ENCODE data around the gene ICE2. TPM values are rescaled to one million over a fixed set of nuclear protein-coding genes. Genes with fewer than 3 reads are reported as not detected.

The ICE2 gene
- 55.7 TPM for total RNA-seq

GRCh38 chr15:60478566-60479360 lies at the start of gene ICE2:
ICE2 (minus strand) TSS chr15:60479142; CDS start chr15:60477977, 1,165 bp downstream.
- DNase-seq = peak; percentile 92

GRCh38 chr15:60528530-60528929 lies 49.6 kb upstream of the ICE2 start:
- DNase-seq = no peak

- DNase-seq = no peak
Observed at GRCh38 chr15:60527456-60527855, 48.5 kb upstream of the ICE2 start.

- DNase-seq = no peak
Observed at GRCh38 chr15:60526127-60526616, 47.2 kb upstream of the ICE2 start.

GRCh38 chr15:60525341-60526039 lies 46.5 kb upstream of the ICE2 start:
- DNase-seq = no peak

- no peak for DNase-seq
Observed at GRCh38 chr15:60523056-60523455, 44.1 kb upstream of the ICE2 start.

DNA sequence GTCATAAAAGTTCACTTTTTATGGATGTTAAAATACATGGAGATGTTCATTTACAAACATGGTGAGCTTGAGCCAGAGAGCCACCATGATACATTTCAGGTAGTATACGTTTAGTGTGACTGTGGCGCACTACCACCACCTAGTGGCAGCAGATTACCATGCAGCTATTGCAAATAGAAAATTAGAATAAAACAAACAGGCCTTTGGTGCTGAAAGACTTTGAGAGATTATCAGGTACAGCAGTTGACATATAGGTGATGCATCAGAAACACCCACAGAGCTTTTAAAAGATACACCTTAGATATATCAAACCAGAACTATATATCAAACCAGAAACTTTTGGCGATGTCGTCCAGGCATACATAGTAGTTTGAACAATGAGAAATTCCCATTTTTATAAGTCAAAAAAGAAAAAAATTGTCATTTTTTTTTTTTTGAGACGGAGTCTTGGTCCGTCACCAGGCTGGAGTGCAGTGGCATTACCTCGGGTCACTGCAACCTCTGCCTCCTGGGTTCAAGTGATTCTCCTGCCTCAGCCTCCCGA lies 42.0 kb upstream of the ICE2 start:
- no peak for DNase-seq

DNA sequence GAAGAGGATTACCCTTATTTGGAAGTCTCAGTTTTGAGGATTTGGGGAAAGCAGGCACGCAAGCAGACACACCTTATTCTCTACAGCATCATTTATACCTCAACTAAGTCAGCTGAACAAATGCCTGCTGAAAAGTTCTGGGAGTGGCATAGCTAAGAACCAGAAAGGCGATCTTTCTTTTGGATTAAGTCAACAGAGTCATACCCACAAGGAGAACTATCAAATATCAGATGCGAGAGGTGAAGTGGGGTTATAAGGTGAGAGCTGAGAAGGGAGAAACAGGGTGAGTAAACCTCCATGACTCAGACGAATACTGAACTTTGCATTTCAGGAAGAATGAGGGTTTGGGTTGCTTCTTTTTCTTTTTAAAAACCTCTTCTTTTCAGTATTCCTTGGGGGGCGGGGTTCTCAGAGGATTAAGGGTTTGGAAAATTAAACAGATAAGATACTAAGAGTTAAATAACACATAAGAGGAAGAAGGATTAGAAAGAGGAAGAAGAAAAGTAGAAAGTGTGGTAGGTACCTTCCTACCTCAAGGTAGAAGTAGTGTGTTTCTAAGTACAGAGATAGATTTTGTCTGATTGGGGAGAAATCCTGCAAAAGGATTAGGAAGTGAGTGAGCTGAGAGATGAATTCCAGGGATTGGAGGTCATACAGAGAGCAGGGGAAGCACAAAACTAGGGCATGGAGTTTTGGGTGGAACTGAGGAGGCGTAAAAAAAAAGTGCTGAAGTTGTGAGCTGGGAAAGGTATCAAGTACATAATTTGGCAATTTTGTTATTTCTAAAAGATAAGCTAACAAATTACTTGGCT lies 41.3 kb upstream of the ICE2 start:
- no peak for DNase-seq

- no peak for DNase-seq
Observed at GRCh38 chr15:60519218-60519617, 40.3 kb upstream of the ICE2 start.

DNA sequence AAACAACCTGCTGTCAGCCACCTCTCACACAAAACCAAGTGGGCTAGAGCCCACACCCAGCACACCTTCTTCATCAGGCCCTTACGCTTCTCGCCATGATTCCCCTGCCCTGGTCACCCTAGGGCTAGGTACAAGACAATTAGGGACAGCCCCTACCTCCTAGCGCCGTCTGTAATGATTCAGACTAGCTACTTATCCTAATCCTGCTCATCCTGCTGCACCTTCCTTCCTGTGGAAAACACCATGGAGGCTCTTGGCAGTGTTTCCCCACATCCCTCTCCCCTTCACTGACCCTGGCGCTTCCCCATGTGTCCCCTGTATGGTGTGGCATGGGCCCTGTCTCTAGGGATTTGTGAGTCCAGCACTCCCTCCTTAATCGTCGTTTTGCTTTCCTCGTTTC lies 39.6 kb upstream of the ICE2 start:
- DNase-seq = no peak

GRCh38 chr15:60514261-60514881 lies 35.4 kb upstream of the ICE2 start:
- DNase-seq = no peak

DNA sequence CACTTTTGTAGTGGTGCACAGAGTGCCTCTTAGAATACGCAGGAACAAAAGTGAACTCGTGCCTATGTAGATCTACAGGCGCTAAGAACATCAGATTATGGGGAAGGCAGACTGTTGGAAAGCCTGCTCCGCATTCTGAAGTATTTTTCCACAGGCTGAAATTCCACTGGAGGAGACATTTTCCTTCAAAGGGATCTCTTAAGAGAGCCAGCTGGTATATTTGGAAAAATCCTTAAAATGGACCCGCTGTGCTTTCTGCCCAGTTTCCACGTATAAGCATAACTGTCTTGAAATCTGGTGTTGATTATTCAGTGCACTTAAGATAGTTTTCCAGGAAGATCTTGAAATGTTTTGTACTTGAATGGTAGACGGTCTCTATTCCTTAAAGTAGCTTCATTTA lies 34.7 kb upstream of the ICE2 start:
- no peak for DNase-seq

- no peak for DNase-seq
Observed at GRCh38 chr15:60512937-60513336, 34.0 kb upstream of the ICE2 start.

DNA sequence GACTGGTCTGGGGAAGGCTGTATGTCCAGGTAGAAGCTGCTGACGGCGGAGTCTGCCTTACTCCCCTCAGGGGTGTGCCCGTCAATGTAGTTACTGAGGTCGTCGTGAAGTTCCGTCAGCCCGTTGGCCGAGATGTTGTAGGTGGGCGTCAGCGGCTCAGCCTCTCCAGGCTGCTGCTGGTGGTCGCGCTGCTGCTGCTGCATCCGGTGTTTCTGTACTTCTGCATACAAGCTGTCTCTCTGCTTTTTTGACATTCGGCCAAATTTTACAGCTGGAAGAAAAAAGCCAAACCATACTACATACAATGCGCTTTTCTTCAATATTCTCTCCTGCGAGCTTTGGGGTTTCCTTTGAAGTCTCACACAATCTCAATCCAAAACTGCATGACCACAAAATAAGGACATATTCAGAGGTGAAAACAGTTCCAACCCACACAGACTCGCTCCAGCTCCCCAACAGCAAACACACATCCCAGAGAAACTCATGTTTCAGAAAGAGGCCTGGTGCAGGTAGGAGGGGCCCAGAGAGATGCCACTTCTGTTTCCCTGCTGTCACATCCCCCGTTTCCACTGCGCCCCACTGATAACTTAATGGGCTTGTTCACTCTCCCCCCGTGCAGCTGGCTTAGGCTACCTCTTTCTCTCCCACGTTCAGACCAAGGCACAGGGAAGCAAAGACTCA lies 32.5 kb upstream of the ICE2 start:
- no peak for DNase-seq

GRCh38 chr15:60510006-60510405 lies 31.1 kb upstream of the ICE2 start:
- no peak for DNase-seq

- no peak for DNase-seq
Observed at GRCh38 chr15:60509470-60509869, 30.5 kb upstream of the ICE2 start.

- DNase-seq = no peak
Observed at GRCh38 chr15:60508442-60508841, 29.5 kb upstream of the ICE2 start.

DNA sequence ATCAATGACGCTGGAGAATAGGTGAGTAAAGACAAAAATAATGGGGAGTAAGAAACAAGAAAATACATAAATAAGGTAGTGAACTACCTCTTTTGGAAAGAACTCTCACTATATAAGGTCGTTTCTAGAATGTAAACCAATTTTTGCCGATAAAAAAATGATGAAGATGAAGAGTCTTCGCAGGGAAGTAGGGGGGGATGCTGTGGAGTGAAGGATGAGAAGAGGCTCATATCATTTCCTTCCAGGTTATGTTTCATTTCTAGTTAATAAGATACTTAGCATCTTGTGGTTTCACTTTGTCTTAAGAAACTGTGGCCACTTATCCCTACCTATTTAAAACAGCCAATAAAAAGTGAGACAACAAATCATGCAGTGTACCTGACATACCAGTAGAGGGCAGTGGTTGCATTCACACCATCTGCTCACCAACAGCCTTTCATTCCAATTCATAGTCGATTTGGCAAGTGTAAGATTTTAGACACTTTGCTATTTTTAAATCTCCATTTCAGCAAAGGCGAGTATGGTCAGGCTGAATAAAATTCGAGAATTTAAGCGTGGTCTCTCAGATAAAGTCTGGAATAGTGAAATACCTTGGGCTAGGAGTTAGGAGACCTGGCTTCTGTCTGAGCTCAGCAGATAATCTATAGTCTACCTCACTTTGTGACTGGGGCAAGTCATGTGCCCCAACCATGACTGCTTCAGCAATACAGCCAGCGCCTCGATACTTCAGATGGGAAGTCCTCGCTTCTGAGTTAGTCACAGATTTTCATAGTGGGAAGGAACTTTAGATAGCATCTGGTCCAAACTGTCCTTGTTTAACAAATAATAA lies 28.9 kb upstream of the ICE2 start:
- peak; percentile 7 for DNase-seq

DNA sequence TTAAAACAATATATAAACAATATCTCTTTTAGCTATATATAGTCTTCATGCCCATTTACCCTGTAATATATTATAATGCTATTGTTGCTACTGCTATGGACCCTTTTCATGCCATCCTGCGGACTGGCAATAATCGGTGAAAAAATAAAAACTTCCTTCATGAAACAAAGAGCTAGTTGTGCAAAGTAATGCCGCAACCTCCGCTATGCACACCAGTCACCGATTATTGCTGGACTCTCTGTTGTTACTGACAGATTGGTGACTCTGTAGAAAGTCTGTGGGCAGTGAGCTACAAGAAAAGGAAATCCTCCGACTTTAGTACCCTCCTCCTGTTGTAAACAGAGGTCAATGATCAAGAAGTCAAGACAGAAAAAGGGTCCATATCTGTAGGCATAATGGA lies 17.9 kb upstream of the ICE2 start:
- no peak for DNase-seq

DNA sequence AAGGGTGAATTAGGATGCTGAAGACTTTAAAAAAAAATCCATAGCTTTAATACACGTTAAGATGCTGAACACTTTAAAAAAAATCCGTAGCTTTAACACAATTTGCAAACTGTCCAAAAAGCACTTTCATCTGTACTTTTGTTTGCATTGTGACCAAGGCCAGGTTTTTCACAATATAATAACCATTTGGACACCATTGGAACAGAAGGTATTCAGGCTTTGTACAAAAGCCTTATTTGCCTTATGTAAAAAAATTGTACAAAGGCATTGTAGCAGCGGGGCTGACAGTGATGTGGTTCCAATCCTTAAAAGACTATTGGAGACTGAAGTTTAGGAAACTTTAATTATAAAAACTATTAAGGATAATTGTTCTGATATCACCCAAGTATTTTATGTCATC lies 15.2 kb upstream of the ICE2 start:
- DNase-seq = no peak

- DNase-seq = no peak
Observed at GRCh38 chr15:60493166-60493565, 14.2 kb upstream of the ICE2 start.

All from occipital lobe (tissue), 2 donors.